ENCODE data around the gene ITGB2.

GRCh38 chr21:44854664-44855446, 65.8 kb downstream of the ITGB2 start:
- TF ChIP-seq CTCF (IDR thresholded peaks at IDR 0.05) (no peak), POLR2A (IDR thresholded peaks at IDR 0.05) (no peak)

Measured in lower leg skin (tissue), 3 donors.